Testis (tissue), 3 donors: ENCODE data around the gene OTOGL. TPM values are rescaled to one million over a fixed set of nuclear protein-coding genes. Genes with fewer than 3 reads are reported as not detected.

Source experiments
- DNase-seq: peaks from one replicate; pipeline ENCODE4 v3.0.0-alpha.2; 2019
- H3K27ac ChIP-seq, 2 donors: fragments of 200-600 bp; sonication (generic); one replicate each; pipeline ENCODE4 v1.5.1; 2019
- H3K27me3 ChIP-seq: fragments of 200-600 bp; sonication (generic); one replicate; pipeline ENCODE4 v1.5.1; 2019
- H3K36me3 ChIP-seq: fragments of 200-600 bp; sonication (generic); one replicate; pipeline ENCODE4 v1.5.1; 2017; ENCODE audit warnings: low read depth; ENCODE audit errors: missing control alignments
- H3K4me1 ChIP-seq: fragments of 200-600 bp; sonication (generic); one replicate; pipeline ENCODE4 v1.5.1; 2019
- H3K4me3 ChIP-seq, 2 donors: fragments of 200-600 bp; sonication (generic); one replicate each; pipeline ENCODE4 v1.5.1; 2017 to 2019
- H3K9me3 ChIP-seq: fragments of 200-600 bp; sonication (generic); one replicate; pipeline ENCODE4 v1.5.1; 2017
- POLR2A ChIP-seq: fragments of 450-650 bp; IDR thresholded peaks from one replicate; pipeline ENCODE4 v1.6.1; 2017; ENCODE audit warnings: antibody characterized with exemption, mild to moderate bottlenecking, moderate library complexity
- WGBS, 2 donors: methylation state at CpG; one replicate each; pipeline ENCODE4 v1.1.5; 2018; 5-methylcytosine and 5-hydroxymethylcytosine counted together
- intact Hi-C: fragments of 100-400 bp; cut with DNase I; formaldehyde crosslinking; loops from one replicate; pipeline ENCODE4 v1.15.1; 2023; ENCODE audit warnings: low total_unique reads
- polyA plus RNA-seq: library from polyadenylated mRNA; stranded (reverse); fragments of 350-450 nt; fragmentation: Illumina TruSeq; extraction: RNeasy Lipid Tissue Mini Kit (QIAGEN cat#74804); gene quantifications from one replicate; pipeline ENCODE4 v1.2.3, GENCODE V29; 2014; ENCODE audit warnings: low read depth, low replicate concordance; ENCODE audit not compliant: insufficient read depth
- total RNA-seq, 2 donors: library from RNA; depleted of rRNA; stranded (reverse); fragments of >200 nt; gene quantifications; one replicate each; pipeline ENCODE4 v1.2.3, GENCODE V29; 2016
- TF ChIP-seq, protein P1 (sequence below), 3 experiments: fragments of 450-650 bp in 2 of 3; fragments of 200-600 bp in 1 of 3; sonication (generic) in 1 of 3; IDR thresholded peaks; one replicate each; pipeline ENCODE4 v1.5.1; 2016 to 2019; ENCODE audit warnings: antibody characterized with exemption in 3 of 3, mild to moderate bottlenecking in 2 of 3, moderate library complexity in 1 of 3

The OTOGL gene
- total and polyA plus RNA-seq, 3 donors from 2014 or later: 0.87 to 0.88 (median 0.87) TPM

- Histone ChIP-seq H3K27ac (peak overlapping the region; percentile 78 to 92), H3K36me3 (no peaks in the 10 kb centered on the region), H3K27me3 (no peaks in the 10 kb centered on the region), H3K9me3 (no peaks in the 10 kb centered on the region), H3K4me3 (no peak overlapping the region), H3K4me1 (peaks cover 10% of the 10 kb centered on the region)
- intact Hi-C loops: no loop called here
- DNase-seq: no peak
- TF ChIP-seq POLR2A: no peak
- TF ChIP-seq, protein P1, sequence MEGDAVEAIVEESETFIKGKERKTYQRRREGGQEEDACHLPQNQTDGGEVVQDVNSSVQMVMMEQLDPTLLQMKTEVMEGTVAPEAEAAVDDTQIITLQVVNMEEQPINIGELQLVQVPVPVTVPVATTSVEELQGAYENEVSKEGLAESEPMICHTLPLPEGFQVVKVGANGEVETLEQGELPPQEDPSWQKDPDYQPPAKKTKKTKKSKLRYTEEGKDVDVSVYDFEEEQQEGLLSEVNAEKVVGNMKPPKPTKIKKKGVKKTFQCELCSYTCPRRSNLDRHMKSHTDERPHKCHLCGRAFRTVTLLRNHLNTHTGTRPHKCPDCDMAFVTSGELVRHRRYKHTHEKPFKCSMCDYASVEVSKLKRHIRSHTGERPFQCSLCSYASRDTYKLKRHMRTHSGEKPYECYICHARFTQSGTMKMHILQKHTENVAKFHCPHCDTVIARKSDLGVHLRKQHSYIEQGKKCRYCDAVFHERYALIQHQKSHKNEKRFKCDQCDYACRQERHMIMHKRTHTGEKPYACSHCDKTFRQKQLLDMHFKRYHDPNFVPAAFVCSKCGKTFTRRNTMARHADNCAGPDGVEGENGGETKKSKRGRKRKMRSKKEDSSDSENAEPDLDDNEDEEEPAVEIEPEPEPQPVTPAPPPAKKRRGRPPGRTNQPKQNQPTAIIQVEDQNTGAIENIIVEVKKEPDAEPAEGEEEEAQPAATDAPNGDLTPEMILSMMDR (IDR thresholded peaks at IDR 0.05): no peak
- 38 to 48% methylated on average over 2 of the region's 2 CpGs for whole genome bisulfite sequencing, 2 donors
These were observed 88.3 kb downstream of the OTOGL start for GRCh38 chr12:80187660-80188090.

DNA sequence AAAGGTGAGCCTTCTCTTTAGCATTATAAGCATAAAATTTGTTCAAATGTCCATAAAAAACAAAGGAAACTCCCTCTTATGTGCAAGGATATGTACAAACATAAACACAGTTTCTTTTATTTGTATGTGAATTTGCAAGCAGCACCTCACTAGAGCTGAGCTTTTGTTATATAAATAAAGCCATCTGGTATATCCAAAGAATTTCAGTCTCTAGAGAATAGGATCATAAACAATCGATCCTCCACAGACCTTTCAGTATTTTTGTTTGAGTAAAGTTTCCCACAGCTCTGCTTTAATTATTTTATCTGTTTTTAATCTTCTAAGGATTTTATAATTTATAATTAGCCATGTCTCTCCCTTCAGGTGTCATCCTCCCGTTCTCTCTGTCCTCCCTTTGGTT lies 89.2 kb downstream of the OTOGL start:
- 63 to 64% methylated on average over 2 of the region's 2 CpGs for WGBS, 2 donors
- Histone ChIP-seq H3K4me1 (peaks cover 10% of the 10 kb centered on the region), H3K27ac (peak overlapping the region in 1 of 2 donors; percentile 92), H3K9me3 (no peaks in the 10 kb centered on the region), H3K27me3 (no peaks in the 10 kb centered on the region), H3K36me3 (no peaks in the 10 kb centered on the region), H3K4me3 (no peak overlapping the region)
- no peak for DNase-seq
- intact Hi-C loops: no loop called here
- no peak for TF ChIP-seq POLR2A
- TF ChIP-seq, protein P1 (IDR thresholded peaks at IDR 0.05): no peak

GRCh38 chr12:80189241-80189640 lies 89.9 kb downstream of the OTOGL start:
- H3K4me1 ChIP-seq: peaks cover 10% of the 10 kb centered on the region
- no peaks in the 10 kb centered on the region for H3K27me3 ChIP-seq
- intact Hi-C loops: no loop called here
- H3K4me3 ChIP-seq: no peak overlapping the region
- no peaks in the 10 kb centered on the region for H3K36me3 ChIP-seq
- peak overlapping the region; percentile 13 to 92 for H3K27ac ChIP-seq
- DNase-seq: no peak
- H3K9me3 ChIP-seq: no peaks in the 10 kb centered on the region
- TF ChIP-seq, protein P1 (IDR thresholded peaks at IDR 0.05): no peak
- TF ChIP-seq POLR2A: no peak

GRCh38 chr12:80190001-80190400 lies 90.7 kb downstream of the OTOGL start:
- H3K9me3 ChIP-seq: no peaks in the 10 kb centered on the region
- DNase-seq: peak; percentile 43
- 24 to 39% methylated on average over 4 of the region's 4 CpGs for whole genome bisulfite sequencing, 2 donors
- H3K36me3 ChIP-seq: no peaks in the 10 kb centered on the region
- H3K4me3 ChIP-seq: no peak overlapping the region
- H3K27me3 ChIP-seq: no peaks in the 10 kb centered on the region
- intact Hi-C loops: no loop called here
- no peak for TF ChIP-seq POLR2A
- TF ChIP-seq, protein P1 (IDR thresholded peaks at IDR 0.05): no peak
- H3K27ac ChIP-seq: peak overlapping the region in 1 of 2 donors; percentile 92
- H3K4me1 ChIP-seq: peaks cover 10% of the 10 kb centered on the region

GRCh38 chr12:80192087-80192486 lies 92.8 kb downstream of the OTOGL start:
- Histone ChIP-seq H3K27me3 (no peaks in the 10 kb centered on the region), H3K36me3 (no peaks in the 10 kb centered on the region), H3K4me1 (peaks cover 7% of the 10 kb centered on the region), H3K4me3 (no peak overlapping the region), H3K27ac (no peak overlapping the region), H3K9me3 (no peaks in the 10 kb centered on the region)
- WGBS, 2 donors: 77 to 79% methylated on average over 3 of the region's 3 CpGs
- intact Hi-C loops: no loop called here
- TF ChIP-seq POLR2A: no peak
- TF ChIP-seq, protein P1 (IDR thresholded peaks at IDR 0.05): no peak
- DNase-seq: no peak
